ENCODE measurements around the gene UPK1A.

- no peak for TF ChIP-seq CTCF (IDR thresholded peaks at IDR 0.05 in 2 of 3, conservative IDR thresholded peaks at IDR 0.05 in 1 of 3; ENCODE audit: borderline replicate concordance in 1 of 3, insufficient read depth in 1 of 3, low read depth in 2 of 3, low read length in 2 of 3)
- no peak for TF ChIP-seq EZH2 (IDR thresholded peaks at IDR 0.05)
- TF ChIP-seq, protein P1, sequence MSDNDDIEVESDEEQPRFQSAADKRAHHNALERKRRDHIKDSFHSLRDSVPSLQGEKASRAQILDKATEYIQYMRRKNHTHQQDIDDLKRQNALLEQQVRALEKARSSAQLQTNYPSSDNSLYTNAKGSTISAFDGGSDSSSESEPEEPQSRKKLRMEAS (IDR thresholded peaks at IDR 0.05): peak; percentile 21; the same call in 1 of the 2 replicates
- no peak for TF ChIP-seq POLR2A (IDR thresholded peaks at IDR 0.05; ENCODE audit: borderline replicate concordance, extremely low read depth, insufficient read depth, insufficient read length)
These were observed 21.2 kb upstream of the UPK1A start for GRCh38 chr19:35644987-35645679.

All from HCT116 (cell line).